Upper lobe of right lung (tissue), 1 donor: Measurements from ENCODE around the gene ARHGAP22. TPM values are rescaled to one million over a fixed set of nuclear protein-coding genes. Genes with fewer than 3 reads are reported as not detected.
A peak's percentile ranks its signal among the peaks of the same experiment; 100 is the strongest.

Experiments used
- ATAC-seq: fragments of 200-7000 bp; cut with Tn5 transposase; one replicate; pipeline ENCODE4 v1.9.1; 2020; ENCODE audit warnings: mild to moderate bottlenecking, moderate library complexity
- DNase-seq: peaks from one replicate; pipeline ENCODE4 v3.0.0-alpha.2; 2020
- H3K27ac ChIP-seq: fragments of 200-600 bp; one replicate; pipeline ENCODE4 v1.8.0; 2022
- H3K27me3 ChIP-seq: fragments of 200-600 bp; one replicate; pipeline ENCODE4 v1.8.0; 2022; ENCODE audit warnings: mild to moderate bottlenecking
- H3K36me3 ChIP-seq: fragments of 200-600 bp; one replicate; pipeline ENCODE4 v1.8.0; 2022
- H3K4me1 ChIP-seq: fragments of 200-600 bp; one replicate; pipeline ENCODE4 v1.8.0; 2022
- H3K4me3 ChIP-seq: fragments of 200-600 bp; one replicate; pipeline ENCODE4 v1.8.0; 2022; ENCODE audit warnings: mild to moderate bottlenecking
- H3K9me3 ChIP-seq: fragments of 200-600 bp; one replicate; pipeline ENCODE4 v1.8.0; 2022
- intact Hi-C: fragments of 100-400 bp; cut with DNase I; formaldehyde crosslinking; loops from one replicate; pipeline ENCODE4 v1.11.0; 2022
- total RNA-seq: library from RNA; stranded (reverse); fragmentation: NEBNext Ultra II Directional; extraction: Animal tissue kit (Norgen Biotek cat#: 25700); gene quantifications from one replicate; pipeline ENCODE4 v1.2.1, GENCODE V29; 2021
- TF ChIP-seq, protein P1 (sequence below): fragments of 200-600 bp; IDR thresholded peaks from one replicate; pipeline ENCODE4 v1.8.0; 2022; ENCODE audit warnings: antibody characterized with exemption
- donor health status: DM: no; HTN: yes; CAD: no; lungs with severe emphysema.

Gene ARHGAP22
- total RNA-seq, 1 donor from 2014 or later = 6.8 TPM

DNA sequence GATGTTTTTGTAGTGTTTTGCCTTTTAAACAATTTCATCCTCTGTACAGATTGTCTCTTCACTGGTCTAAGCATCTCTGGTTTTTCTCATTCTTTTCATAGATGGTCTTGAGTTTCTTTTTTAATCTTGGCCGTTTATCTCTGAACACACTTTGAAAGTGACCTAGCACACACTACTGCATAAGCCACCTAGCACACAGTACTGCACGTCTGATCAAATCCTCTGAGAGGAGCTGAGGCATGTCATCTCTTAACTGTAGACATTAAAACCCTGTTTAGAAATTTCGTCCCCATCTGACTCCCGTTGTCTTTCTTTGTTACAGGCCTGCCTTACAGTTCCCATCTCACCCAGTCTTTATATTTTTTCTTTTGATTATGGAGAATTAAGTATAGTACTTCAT, 198.2 kb downstream of the ARHGAP22 start:
- peaks cover 14% of the 10 kb centered on the region for H3K36me3 ChIP-seq
- no peak overlapping the region for H3K4me3 ChIP-seq
- H3K27ac ChIP-seq = no peak overlapping the region
- no peaks in the 10 kb centered on the region for H3K4me1 ChIP-seq
- DNase-seq (no peak), ATAC-seq (no peak)
- no peaks in the 10 kb centered on the region for H3K9me3 ChIP-seq
- no peaks in the 10 kb centered on the region for H3K27me3 ChIP-seq
- TF ChIP-seq, protein P1, sequence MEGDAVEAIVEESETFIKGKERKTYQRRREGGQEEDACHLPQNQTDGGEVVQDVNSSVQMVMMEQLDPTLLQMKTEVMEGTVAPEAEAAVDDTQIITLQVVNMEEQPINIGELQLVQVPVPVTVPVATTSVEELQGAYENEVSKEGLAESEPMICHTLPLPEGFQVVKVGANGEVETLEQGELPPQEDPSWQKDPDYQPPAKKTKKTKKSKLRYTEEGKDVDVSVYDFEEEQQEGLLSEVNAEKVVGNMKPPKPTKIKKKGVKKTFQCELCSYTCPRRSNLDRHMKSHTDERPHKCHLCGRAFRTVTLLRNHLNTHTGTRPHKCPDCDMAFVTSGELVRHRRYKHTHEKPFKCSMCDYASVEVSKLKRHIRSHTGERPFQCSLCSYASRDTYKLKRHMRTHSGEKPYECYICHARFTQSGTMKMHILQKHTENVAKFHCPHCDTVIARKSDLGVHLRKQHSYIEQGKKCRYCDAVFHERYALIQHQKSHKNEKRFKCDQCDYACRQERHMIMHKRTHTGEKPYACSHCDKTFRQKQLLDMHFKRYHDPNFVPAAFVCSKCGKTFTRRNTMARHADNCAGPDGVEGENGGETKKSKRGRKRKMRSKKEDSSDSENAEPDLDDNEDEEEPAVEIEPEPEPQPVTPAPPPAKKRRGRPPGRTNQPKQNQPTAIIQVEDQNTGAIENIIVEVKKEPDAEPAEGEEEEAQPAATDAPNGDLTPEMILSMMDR = no peak
- intact Hi-C loops = no loop called here

- Histone ChIP-seq H3K4me3 (no peak overlapping the region), H3K4me1 (no peaks in the 10 kb centered on the region), H3K27me3 (no peaks in the 10 kb centered on the region), H3K9me3 (no peaks in the 10 kb centered on the region), H3K36me3 (peaks cover 14% of the 10 kb centered on the region), H3K27ac (no peak overlapping the region)
- ATAC-seq = peak; percentile 90
- TF ChIP-seq, protein P1 = no peak
- DNase-seq = no peak
- intact Hi-C loops = no loop called here
Observed at GRCh38 chr10:48406204-48406603, 198.7 kb downstream of the ARHGAP22 start.

- Histone ChIP-seq H3K27me3 (no peaks in the 10 kb centered on the region), H3K4me3 (no peak overlapping the region), H3K4me1 (no peaks in the 10 kb centered on the region), H3K9me3 (no peaks in the 10 kb centered on the region), H3K36me3 (peaks cover under 1% of the 10 kb centered on the region), H3K27ac (no peak overlapping the region)
- TF ChIP-seq, protein P1 = no peak
- intact Hi-C loops = no loop called here
- DNase-seq (no peak), ATAC-seq (peak; percentile 38)
Observed at GRCh38 chr10:48404646-48405045, 200.2 kb downstream of the ARHGAP22 start.

DNA sequence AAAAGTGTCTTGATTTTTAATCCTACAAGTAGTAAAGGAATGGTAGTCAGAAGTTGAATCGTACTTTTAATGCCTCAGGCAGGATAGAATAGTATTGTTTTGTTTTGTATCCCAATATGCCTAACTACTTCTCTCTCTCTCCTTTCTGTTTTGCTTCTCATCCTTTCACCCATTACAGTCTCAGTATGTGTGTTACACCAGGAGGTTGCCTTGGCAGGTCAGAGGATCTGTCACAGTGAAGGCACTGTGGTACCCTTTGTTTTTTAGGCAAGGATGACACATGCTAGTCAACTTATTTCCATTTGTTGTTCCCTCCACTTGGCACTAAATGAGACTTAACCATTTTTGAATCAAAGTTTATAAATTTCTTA, 204.0 kb downstream of the ARHGAP22 start:
- Histone ChIP-seq H3K4me1 (no peaks in the 10 kb centered on the region), H3K27ac (no peak overlapping the region), H3K4me3 (no peak overlapping the region), H3K27me3 (no peaks in the 10 kb centered on the region), H3K9me3 (no peaks in the 10 kb centered on the region), H3K36me3 (no peaks in the 10 kb centered on the region)
- intact Hi-C loops = no loop called here
- TF ChIP-seq, protein P1 = no peak
- no peak for ATAC-seq
- no peak for DNase-seq

- ATAC-seq (no peak), DNase-seq (no peak)
- no peaks in the 10 kb centered on the region for H3K9me3 ChIP-seq
- TF ChIP-seq, protein P1 = no peak
- no peaks in the 10 kb centered on the region for H3K4me1 ChIP-seq
- no peaks in the 10 kb centered on the region for H3K27me3 ChIP-seq
- intact Hi-C loops = no loop called here
- H3K36me3 ChIP-seq = no peaks in the 10 kb centered on the region
- no peak overlapping the region for H3K27ac ChIP-seq
- no peak overlapping the region for H3K4me3 ChIP-seq
Observed at GRCh38 chr10:48400129-48400849, 204.6 kb downstream of the ARHGAP22 start.

DNA sequence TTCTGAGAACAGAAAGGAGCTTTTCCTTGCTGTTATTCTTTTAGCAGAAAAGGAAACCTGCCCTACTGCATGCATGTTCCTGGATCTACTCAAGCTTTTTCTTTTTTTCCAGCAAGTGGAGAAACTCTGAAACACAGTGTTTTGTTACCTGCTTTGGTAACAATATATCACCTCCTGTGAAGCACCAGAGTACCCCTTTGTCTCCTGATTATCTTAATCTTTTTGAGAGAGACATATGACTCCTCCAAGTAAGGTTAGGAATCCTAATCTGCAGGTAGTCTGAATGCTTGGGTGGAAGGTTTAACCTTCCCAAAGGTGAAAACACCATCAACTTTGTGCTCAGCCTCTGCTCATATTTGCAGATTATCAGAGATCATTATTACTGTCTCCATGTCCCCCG, 205.3 kb downstream of the ARHGAP22 start:
- Histone ChIP-seq H3K4me3 (no peak overlapping the region), H3K9me3 (no peaks in the 10 kb centered on the region), H3K36me3 (no peaks in the 10 kb centered on the region), H3K27ac (no peak overlapping the region), H3K27me3 (no peaks in the 10 kb centered on the region), H3K4me1 (no peaks in the 10 kb centered on the region)
- intact Hi-C loops = no loop called here
- DNase-seq (no peak), ATAC-seq (no peak)
- TF ChIP-seq, protein P1 = no peak
